OCI-LY3 (cell line): ENCODE results near the gene CD40LG.

Source experiments
- H2AFZ ChIP-seq: fragments of 200-600, 300-600 bp; shearing (Covaris generic); 2 replicates; pipeline ENCODE4 v1.6.0; 2014; ENCODE audit warnings: antibody characterized with exemption, low read depth, low read length
- H3K27ac ChIP-seq: fragments of 200-600, 300-600 bp; sonication (generic); 2 replicates; pipeline ENCODE4 v1.5.1; 2014; ENCODE audit warnings: mild to moderate bottlenecking, low read length, moderate library complexity, mixed read lengths
- H3K27me3 ChIP-seq: fragments of 200-600, 300-600 bp; sonication (generic); 2 replicates; pipeline ENCODE4 v1.6.1; 2014; ENCODE audit warnings: low read depth, low read length, mixed read lengths
- H3K36me3 ChIP-seq: fragments of 200-600, 300-600 bp; sonication (generic); replicated peaks from 2 replicates; pipeline ENCODE3; 2014; ENCODE audit warnings: low read depth, low read length, mixed read lengths
- H3K4me1 ChIP-seq: fragments of 300-600, 200-600 bp; sonication (generic); 2 replicates; pipeline ENCODE4 v1.6.1; 2014; ENCODE audit warnings: low read length, mixed read lengths
- H3K4me2 ChIP-seq: fragments of 200-600, 300-600 bp; sonication (generic); 2 replicates; pipeline ENCODE4 v1.6.1; 2014; ENCODE audit warnings: low read length, mixed read lengths
- H3K4me3 ChIP-seq: fragments of 300-600, 200-600 bp; sonication (generic); 2 replicates; pipeline ENCODE4 v1.5.1; 2014; ENCODE audit warnings: antibody characterized with exemption, mild to moderate bottlenecking, low read length, moderate library complexity
- H3K79me2 ChIP-seq: fragments of 300-600, 200-600 bp; shearing (Covaris generic); 2 replicates; pipeline ENCODE4 v1.6.1; 2014; ENCODE audit warnings: mild to moderate bottlenecking, low read length, mixed read lengths
- H3K9ac ChIP-seq: fragments of 300-600, 200-600 bp; shearing (Covaris generic); 2 replicates; pipeline ENCODE4 v1.6.0; 2014; ENCODE audit warnings: mild to moderate bottlenecking, low read length, moderate library complexity
- H3K9me3 ChIP-seq: fragments of 200-600, 300-600 bp; shearing (Covaris generic); 2 replicates; pipeline ENCODE4 v1.6.1; 2014; ENCODE audit warnings: low read length, mixed read lengths; ENCODE audit not compliant: insufficient read depth
- H4K20me1 ChIP-seq: fragments of 200-600, 300-600 bp; sonication (generic); 2 replicates; pipeline ENCODE4 v1.6.1; 2016; ENCODE audit warnings: low read length, mixed read lengths; ENCODE audit not compliant: insufficient read depth
- CTCF ChIP-seq: fragments of 200-600, 300-600 bp; sonication (generic); IDR thresholded peaks from 2 replicates; pipeline ENCODE4 v1.5.1; 2014; ENCODE audit warnings: antibody characterized with exemption, low read length, low read depth
- EZH2phosphoT487 ChIP-seq: fragments of 200-600 bp; shearing (Covaris generic); IDR thresholded peaks from 2 replicates; pipeline ENCODE4 v1.6.1; 2018; ENCODE audit warnings: antibody characterized with exemption, mixed run types, low read depth

The CD40LG gene

GRCh38 chrX:136671006-136671610, 23.1 kb downstream of the CD40LG start:
- H3K27ac ChIP-seq = peak overlapping the region; percentile 85
- H3K4me2 ChIP-seq = peak overlapping the region; percentile 68
- H2AFZ ChIP-seq = no peak overlapping the region
- TF ChIP-seq CTCF = no peak
- TF ChIP-seq EZH2phosphoT487 = no peak
- no peaks in the 10 kb centered on the region for H3K9me3 ChIP-seq
- no peaks in the 10 kb centered on the region for H3K79me2 ChIP-seq
- peaks cover 6% of the 10 kb centered on the region for H3K36me3 ChIP-seq
- H3K4me1 ChIP-seq = peaks cover 52% of the 10 kb centered on the region
- no peaks in the 10 kb centered on the region for H3K27me3 ChIP-seq
- H4K20me1 ChIP-seq = no peaks in the 10 kb centered on the region
- H3K4me3 ChIP-seq = peak overlapping the region; percentile 37; the same call in 1 of the 2 replicates
- peak overlapping the region; percentile 46; the same call in 1 of the 2 replicates for H3K9ac ChIP-seq

GRCh38 chrX:136674270-136674985, 26.5 kb downstream of the CD40LG start:
- Histone ChIP-seq H4K20me1 (no peaks in the 10 kb centered on the region), H3K27me3 (no peaks in the 10 kb centered on the region), H3K27ac (peak overlapping the region; percentile 85), H3K36me3 (peaks cover 6% of the 10 kb centered on the region), H3K4me2 (peak overlapping the region; percentile 75), H3K4me1 (peaks cover 59% of the 10 kb centered on the region), H3K4me3 (peak overlapping the region; percentile 57), H3K79me2 (no peaks in the 10 kb centered on the region), H3K9ac (peak overlapping the region; percentile 49; the same call in 1 of the 2 replicates), H2AFZ (0 out of 2 replicates have a peak overlapping the region, but pooled peaks have one; percentile 6), H3K9me3 (no peaks in the 10 kb centered on the region)
- TF ChIP-seq CTCF (no peak), EZH2phosphoT487 (no peak)

GRCh38 chrX:136679531-136679930, 31.6 kb downstream of the CD40LG start:
- Histone ChIP-seq H3K4me2 (no peak overlapping the region), H3K4me1 (peaks cover 26% of the 10 kb centered on the region), H3K27ac (no peak overlapping the region), H4K20me1 (no peaks in the 10 kb centered on the region), H3K79me2 (no peaks in the 10 kb centered on the region), H2AFZ (no peak overlapping the region), H3K9me3 (no peaks in the 10 kb centered on the region), H3K4me3 (no peak overlapping the region), H3K9ac (no peak overlapping the region), H3K36me3 (no peaks in the 10 kb centered on the region), H3K27me3 (no peaks in the 10 kb centered on the region)
- TF ChIP-seq EZH2phosphoT487 (no peak), CTCF (no peak)

GRCh38 chrX:136684120-136684519, 36.2 kb downstream of the CD40LG start:
- Histone ChIP-seq H3K4me3 (peak overlapping the region; percentile 29; the same call in 1 of the 2 replicates), H3K36me3 (no peaks in the 10 kb centered on the region), H3K9me3 (no peaks in the 10 kb centered on the region), H3K27me3 (no peaks in the 10 kb centered on the region), H3K9ac (no peak overlapping the region), H3K27ac (no peak overlapping the region), H2AFZ (no peak overlapping the region), H3K4me1 (peaks cover 30% of the 10 kb centered on the region), H4K20me1 (no peaks in the 10 kb centered on the region), H3K4me2 (peak overlapping the region; percentile 56), H3K79me2 (no peaks in the 10 kb centered on the region)
- TF ChIP-seq EZH2phosphoT487 (no peak), CTCF (no peak)
